GM18526 (cell line): Measurements from ENCODE around the gene CPT1C.

ENCODE experiments used
- POLR2A ChIP-seq: IDR thresholded peaks from 3 replicates; pipeline ENCODE4 v1.6.1; 2011; ENCODE audit not compliant: insufficient read length; ENCODE audit errors: extremely low read depth

CPT1C gene

GRCh38 chr19:49656456-49657109 lies 34.3 kb upstream of the CPT1C start:
- no peak for TF ChIP-seq POLR2A

DNA sequence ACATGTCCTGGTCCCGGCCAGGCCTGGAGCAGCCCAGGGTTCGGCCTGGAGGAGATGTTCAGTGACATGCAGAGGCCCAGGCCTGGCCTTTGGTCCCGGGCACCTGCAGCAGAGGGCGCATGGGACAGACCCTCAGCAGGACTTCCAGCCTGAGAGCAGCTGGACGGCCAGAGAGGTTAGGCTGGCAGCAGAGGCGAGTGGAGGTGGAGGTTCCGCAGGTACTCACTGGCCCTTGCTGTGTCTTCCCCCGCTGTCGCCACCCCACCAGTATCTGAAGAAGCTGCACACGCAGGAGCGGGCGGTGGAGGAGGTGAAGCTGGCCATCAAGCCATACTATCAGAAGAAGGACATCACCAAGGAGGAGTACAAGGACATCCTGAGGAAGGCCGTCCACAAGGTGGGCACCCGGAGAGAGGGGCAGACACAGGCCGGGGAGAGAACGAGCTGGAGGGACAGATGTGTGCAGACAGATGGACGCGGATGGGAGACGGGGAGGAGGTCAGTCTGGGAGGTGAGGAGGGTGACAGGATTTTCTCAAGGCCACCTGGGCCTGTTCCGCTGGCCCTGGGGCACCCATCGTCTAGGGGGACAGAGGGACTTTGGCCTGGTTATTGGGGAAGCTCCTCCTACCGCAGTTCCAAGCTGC lies 33.3 kb upstream of the CPT1C start:
- TF ChIP-seq POLR2A: no peak

GRCh38 chr19:49658139-49658517 lies 32.8 kb upstream of the CPT1C start:
- TF ChIP-seq POLR2A: no peak

- TF ChIP-seq POLR2A: no peak
These were observed 32.1 kb upstream of the CPT1C start for GRCh38 chr19:49658566-49659442.

- TF ChIP-seq POLR2A: no peak
These were observed 30.5 kb upstream of the CPT1C start for GRCh38 chr19:49660338-49660961.

DNA sequence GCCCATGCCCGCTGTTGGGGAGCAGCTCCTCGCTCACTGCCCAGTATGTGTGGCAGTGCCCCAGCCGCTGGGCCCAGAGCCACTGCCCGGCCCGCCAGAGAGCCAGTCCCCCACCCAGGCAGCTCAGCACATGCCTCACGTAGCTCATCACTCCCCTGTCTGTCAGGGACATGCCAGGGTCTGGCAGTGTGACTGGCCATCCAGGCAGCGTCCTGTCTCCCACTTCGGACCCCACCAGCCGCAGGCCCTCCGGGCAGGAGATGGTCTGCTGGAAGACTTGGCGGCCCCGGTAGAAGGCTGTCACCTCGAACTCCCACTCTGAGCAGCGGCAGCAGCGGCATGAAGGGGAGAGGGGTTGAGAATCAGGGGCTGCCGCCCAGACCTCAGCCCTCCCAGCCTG lies 28.9 kb upstream of the CPT1C start:
- no peak for TF ChIP-seq POLR2A

GRCh38 chr19:49663224-49663623 lies 27.7 kb upstream of the CPT1C start:
- TF ChIP-seq POLR2A: no peak

GRCh38 chr19:49664171-49665035 lies 26.5 kb upstream of the CPT1C start:
- peak; percentile 63 for TF ChIP-seq POLR2A

- TF ChIP-seq POLR2A: no peak
These were observed 25.9 kb upstream of the CPT1C start for GRCh38 chr19:49665036-49665350.

GRCh38 chr19:49665351-49666119 lies 25.4 kb upstream of the CPT1C start, which contains the start of the genes BCL2L12 and IRF3:
TSS of gene BCL2L12 (plus strand) at chr19:49665933. CDS start at chr19:49666693, 760 bp downstream.
TSS of gene IRF3 (minus strand) at chr19:49665857. CDS start at chr19:49664838, 1,019 bp downstream.
- TF ChIP-seq POLR2A: peak; percentile 63

- TF ChIP-seq POLR2A: no peak
These were observed 24.8 kb upstream of the CPT1C start for GRCh38 chr19:49666120-49666444.

DNA sequence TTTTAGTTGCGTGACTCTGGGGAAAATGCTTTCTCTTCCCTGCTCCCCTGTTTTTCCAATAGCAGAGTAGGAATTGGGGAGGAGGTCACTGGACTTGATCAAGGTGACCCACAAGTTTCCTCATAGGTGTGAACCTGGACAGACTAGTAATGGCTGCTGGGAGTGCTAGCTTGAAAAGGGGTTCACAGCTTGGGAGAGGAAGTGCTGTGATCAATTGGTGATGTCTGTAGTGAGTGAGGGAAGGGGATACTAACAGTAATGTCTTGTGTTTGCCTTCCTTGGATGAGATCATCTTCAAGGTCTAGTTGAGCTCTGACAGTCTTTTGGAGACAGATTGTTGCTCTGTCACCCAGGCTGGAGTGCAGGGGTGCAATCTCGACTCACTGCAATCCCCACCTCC lies 23.4 kb upstream of the CPT1C start:
- no peak for TF ChIP-seq POLR2A

- no peak for TF ChIP-seq POLR2A
These were observed 21.4 kb upstream of the CPT1C start for GRCh38 chr19:49669516-49669915.
